ENCODE results near the gene HS3ST6. TPM values are rescaled to one million over a fixed set of nuclear protein-coding genes. Genes with fewer than 3 reads are reported as not detected.

HS3ST6 gene
- total and polyA plus RNA-seq, 9 of the 15 experiments (the other 6 are each of a cell fraction or from before 2014, with no cell fraction given): not detected

DNA sequence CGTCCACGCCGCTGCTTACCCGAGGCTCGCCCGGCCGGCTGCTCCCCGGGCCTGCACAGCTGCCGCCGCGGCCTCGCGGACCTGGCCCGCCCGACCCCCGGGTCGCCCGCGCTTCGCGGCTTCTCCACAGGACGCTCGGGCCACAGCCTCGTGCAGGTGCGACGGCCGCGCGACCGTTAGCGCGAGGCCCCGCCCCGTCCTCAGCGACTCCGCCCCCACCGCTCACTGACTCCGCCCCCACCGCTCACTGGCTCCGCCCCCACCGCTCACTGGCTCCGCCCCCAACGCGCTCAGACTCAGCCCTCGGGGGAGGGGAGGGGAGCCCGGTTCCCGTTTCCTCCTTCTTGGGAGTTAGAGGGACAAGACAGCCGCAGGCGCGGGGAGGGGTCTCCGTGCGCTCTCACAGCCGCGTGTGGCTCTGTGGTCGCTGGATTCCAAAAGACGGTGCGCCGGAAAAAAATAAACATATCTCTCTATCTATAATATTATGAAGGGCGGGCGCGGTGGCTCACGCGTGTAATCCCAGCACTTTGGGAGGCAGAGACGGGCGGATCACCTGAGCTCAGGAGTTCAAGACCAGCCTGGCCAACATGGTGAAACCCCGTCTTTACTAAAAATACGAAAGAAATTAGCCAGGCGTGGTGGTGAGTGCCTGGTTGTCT is 46.1 kb downstream of the HS3ST6 start, which contains the start of gene MEIOB (continued):
- TF ChIP-seq, protein P1, sequence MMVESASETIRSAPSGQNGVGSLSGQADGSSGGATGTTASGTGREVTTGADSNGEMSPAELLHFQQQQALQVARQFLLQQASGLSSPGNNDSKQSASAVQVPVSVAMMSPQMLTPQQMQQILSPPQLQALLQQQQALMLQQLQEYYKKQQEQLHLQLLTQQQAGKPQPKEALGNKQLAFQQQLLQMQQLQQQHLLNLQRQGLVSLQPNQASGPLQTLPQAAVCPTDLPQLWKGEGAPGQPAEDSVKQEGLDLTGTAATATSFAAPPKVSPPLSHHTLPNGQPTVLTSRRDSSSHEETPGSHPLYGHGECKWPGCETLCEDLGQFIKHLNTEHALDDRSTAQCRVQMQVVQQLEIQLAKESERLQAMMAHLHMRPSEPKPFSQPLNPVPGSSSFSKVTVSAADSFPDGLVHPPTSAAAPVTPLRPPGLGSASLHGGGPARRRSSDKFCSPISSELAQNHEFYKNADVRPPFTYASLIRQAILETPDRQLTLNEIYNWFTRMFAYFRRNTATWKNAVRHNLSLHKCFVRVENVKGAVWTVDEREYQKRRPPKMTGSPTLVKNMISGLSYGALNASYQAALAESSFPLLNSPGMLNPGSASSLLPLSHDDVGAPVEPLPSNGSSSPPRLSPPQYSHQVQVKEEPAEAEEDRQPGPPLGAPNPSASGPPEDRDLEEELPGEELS (CRISPR knock-in tag; IDR thresholded peaks at IDR 0.05; ENCODE audit: borderline replicate concordance): no peak
- TF ChIP-seq DDX20 (tag; IDR thresholded peaks at IDR 0.05; ENCODE audit: low read depth): no peak
- peak; percentile 55 for TF ChIP-seq RBBP5 (IDR thresholded peaks at IDR 0.05; ENCODE audit: borderline replicate concordance, insufficient read depth, low read length, poor library complexity, severe bottlenecking)
- TF ChIP-seq SMAD2 (IDR thresholded peaks at IDR 0.05; ENCODE audit: low read depth, low read length): no peak
- TF ChIP-seq DPF2 (IDR thresholded peaks at IDR 0.05): peak; percentile 68; the same call in 1 of the 2 replicates
- TF ChIP-seq MTF1 (CRISPR knock-in tag; IDR thresholded peaks at IDR 0.05; ENCODE audit: borderline replicate concordance): no peak
- TF ChIP-seq, protein P2, sequence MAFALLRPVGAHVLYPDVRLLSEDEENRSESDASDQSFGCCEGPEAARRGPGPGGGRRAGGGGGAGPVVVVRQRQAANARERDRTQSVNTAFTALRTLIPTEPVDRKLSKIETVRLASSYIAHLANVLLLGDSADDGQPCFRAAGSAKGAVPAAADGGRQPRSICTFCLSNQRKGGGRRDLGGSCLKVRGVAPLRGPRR (CRISPR knock-in tag; IDR thresholded peaks at IDR 0.05): no peak
- TF ChIP-seq SMARCA5 (IDR thresholded peaks at IDR 0.05): no peak
- peak in 1 of 2 experiments; percentile 58; a peak in 1 of 4 replicates for TF ChIP-seq NONO (IDR thresholded peaks at IDR 0.05; ENCODE audit: low read depth in 2 of 2, low read length in 1 of 2)
- TF ChIP-seq TEAD1 (CRISPR knock-in tag; IDR thresholded peaks at IDR 0.05): peak in 1 of 2 experiments; percentile 43; a peak in 1 of 4 replicates
- TF ChIP-seq, protein P3, sequence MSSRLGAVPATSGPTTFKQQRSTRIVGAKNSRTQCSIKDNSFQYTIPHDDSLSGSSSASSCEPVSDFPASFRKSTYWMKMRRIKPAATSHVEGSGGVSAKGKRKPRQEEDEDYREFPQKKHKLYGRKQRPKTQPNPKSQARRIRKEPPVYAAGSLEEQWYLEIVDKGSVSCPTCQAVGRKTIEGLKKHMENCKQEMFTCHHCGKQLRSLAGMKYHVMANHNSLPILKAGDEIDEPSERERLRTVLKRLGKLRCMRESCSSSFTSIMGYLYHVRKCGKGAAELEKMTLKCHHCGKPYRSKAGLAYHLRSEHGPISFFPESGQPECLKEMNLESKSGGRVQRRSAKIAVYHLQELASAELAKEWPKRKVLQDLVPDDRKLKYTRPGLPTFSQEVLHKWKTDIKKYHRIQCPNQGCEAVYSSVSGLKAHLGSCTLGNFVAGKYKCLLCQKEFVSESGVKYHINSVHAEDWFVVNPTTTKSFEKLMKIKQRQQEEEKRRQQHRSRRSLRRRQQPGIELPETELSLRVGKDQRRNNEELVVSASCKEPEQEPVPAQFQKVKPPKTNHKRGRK (tag; IDR thresholded peaks at IDR 0.05): no peak
- peak; percentile 61; the same call in 1 of the 2 replicates for TF ChIP-seq NBN (IDR thresholded peaks at IDR 0.05; ENCODE audit: low read depth)
- no peak for TF ChIP-seq SMARCC2 (IDR thresholded peaks at IDR 0.05; ENCODE audit: low read depth)
- TF ChIP-seq, protein P4, sequence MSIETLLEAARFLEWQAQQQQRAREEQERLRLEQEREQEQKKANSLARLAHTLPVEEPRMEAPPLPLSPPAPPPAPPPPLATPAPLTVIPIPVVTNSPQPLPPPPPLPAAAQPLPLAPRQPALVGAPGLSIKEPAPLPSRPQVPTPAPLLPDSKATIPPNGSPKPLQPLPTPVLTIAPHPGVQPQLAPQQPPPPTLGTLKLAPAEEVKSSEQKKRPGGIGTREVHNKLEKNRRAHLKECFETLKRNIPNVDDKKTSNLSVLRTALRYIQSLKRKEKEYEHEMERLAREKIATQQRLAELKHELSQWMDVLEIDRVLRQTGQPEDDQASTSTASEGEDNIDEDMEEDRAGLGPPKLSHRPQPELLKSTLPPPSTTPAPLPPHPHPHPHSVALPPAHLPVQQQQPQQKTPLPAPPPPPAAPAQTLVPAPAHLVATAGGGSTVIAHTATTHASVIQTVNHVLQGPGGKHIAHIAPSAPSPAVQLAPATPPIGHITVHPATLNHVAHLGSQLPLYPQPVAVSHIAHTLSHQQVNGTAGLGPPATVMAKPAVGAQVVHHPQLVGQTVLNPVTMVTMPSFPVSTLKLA (conservative IDR thresholded peaks at IDR 0.05): peak in 1 of 2 experiments; percentile 63; a peak in 3 of 4 replicates
- TF ChIP-seq ARID1B (IDR thresholded peaks at IDR 0.05): no peak; the same call in 1 of the 2 replicates
- TF ChIP-seq L3MBTL2 (IDR thresholded peaks at IDR 0.05): peak; percentile 99
- TF ChIP-seq, protein P5, sequence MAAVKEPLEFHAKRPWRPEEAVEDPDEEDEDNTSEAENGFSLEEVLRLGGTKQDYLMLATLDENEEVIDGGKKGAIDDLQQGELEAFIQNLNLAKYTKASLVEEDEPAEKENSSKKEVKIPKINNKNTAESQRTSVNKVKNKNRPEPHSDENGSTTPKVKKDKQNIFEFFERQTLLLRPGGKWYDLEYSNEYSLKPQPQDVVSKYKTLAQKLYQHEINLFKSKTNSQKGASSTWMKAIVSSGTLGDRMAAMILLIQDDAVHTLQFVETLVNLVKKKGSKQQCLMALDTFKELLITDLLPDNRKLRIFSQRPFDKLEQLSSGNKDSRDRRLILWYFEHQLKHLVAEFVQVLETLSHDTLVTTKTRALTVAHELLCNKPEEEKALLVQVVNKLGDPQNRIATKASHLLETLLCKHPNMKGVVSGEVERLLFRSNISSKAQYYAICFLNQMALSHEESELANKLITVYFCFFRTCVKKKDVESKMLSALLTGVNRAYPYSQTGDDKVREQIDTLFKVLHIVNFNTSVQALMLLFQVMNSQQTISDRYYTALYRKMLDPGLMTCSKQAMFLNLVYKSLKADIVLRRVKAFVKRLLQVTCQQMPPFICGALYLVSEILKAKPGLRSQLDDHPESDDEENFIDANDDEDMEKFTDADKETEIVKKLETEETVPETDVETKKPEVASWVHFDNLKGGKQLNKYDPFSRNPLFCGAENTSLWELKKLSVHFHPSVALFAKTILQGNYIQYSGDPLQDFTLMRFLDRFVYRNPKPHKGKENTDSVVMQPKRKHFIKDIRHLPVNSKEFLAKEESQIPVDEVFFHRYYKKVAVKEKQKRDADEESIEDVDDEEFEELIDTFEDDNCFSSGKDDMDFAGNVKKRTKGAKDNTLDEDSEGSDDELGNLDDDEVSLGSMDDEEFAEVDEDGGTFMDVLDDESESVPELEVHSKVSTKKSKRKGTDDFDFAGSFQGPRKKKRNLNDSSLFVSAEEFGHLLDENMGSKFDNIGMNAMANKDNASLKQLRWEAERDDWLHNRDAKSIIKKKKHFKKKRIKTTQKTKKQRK (IDR thresholded peaks at IDR 0.05; ENCODE audit: borderline replicate concordance, low read depth, low read length): no peak
- TF ChIP-seq ERF (CRISPR knock-in tag; IDR thresholded peaks at IDR 0.05): peak; percentile 60; the same call in 1 of the 2 replicates
